Panc1 (cell line): ENCODE results near the gene TIRAP. TPM values are rescaled to one million over a fixed set of nuclear protein-coding genes. Genes with fewer than 3 reads are reported as not detected.

Source experiments
- ATAC-seq: fragments of 200-7000 bp; cut with Tn5 transposase; 2 replicates; pipeline ENCODE4 v1.9.1; 2020; ENCODE audit warnings: mild to moderate bottlenecking, moderate library complexity
- BruUV-seq: library from RNA; stranded (reverse); fragments of 400-500 nt; replicated peaks from 2 replicates; lab custom pipeline; 2021; lab: Mats Ljungman, UMichigan
- CTCF ChIA-PET: fragments of 300-600 bp; sonication (Branson Sonifier 250); formaldehyde crosslinking; loops from one replicate; lab custom pipeline; 2022; ENCODE audit warnings: antibody characterized with exemption; lab: Charles Lee
- POLR2A ChIA-PET: fragments of 300-600 bp; sonication (Branson Sonifier 250); formaldehyde crosslinking; loops from one replicate; lab custom pipeline; 2022; ENCODE audit warnings: antibody characterized with exemption; lab: Charles Lee
- DNase-seq: peaks from one replicate; pipeline ENCODE4 v3.0.0-alpha.2; 2010; ENCODE audit warnings: low read depth, low spot score
- H3K27ac ChIP-seq: 2 replicates; pipeline ENCODE4 v1.5.1; 2011; ENCODE audit warnings: mild to moderate bottlenecking, low read length, inconsistent platforms
- H3K27me3 ChIP-seq: fragments of 200-500 bp; sonication (Bioruptor generic); 2 replicates; pipeline ENCODE4 v1.6.0; 2014; ENCODE audit warnings: low read length, inconsistent platforms; ENCODE audit not compliant: control insufficient read depth, insufficient read depth
- H3K36me3 ChIP-seq: fragments of 200-500 bp; sonication (Bioruptor generic); 2 replicates; pipeline ENCODE4 v1.5.1; 2014; ENCODE audit warnings: inconsistent platforms, mild to moderate bottlenecking, low read length, moderate library complexity; ENCODE audit not compliant: control insufficient read depth, insufficient read depth
- H3K4me1 ChIP-seq: 2 replicates; pipeline ENCODE4 v1.5.1; 2011; ENCODE audit warnings: inconsistent platforms, mild to moderate bottlenecking, low read length, moderate library complexity; ENCODE audit not compliant: control insufficient read depth, insufficient read depth
- H3K4me3 ChIP-seq, 2 experiments: 2 replicates each; pipeline ENCODE4 v1.5.1; 2011 to 2012; ENCODE audit warnings: low read depth in 2 of 2, low read length in 2 of 2, mild to moderate bottlenecking in 2 of 2, inconsistent platforms in 1 of 2, moderate library complexity in 1 of 2
- H3K9me3 ChIP-seq: fragments of 200-500 bp; sonication (Bioruptor generic); 2 replicates; pipeline ENCODE4 v1.5.1; 2014; ENCODE audit warnings: low read depth, mild to moderate bottlenecking, inconsistent platforms, low read length, moderate library complexity; ENCODE audit not compliant: control insufficient read depth, insufficient read depth
- POLR2AphosphoS5 ChIP-seq: IDR thresholded peaks from 2 replicates; pipeline ENCODE4 v1.6.1; 2012; ENCODE audit warnings: mild to moderate bottlenecking, low read depth, low read length, moderate library complexity
- SIN3A ChIP-seq: IDR thresholded peaks from 2 replicates; pipeline ENCODE4 v1.6.1; 2012; ENCODE audit warnings: low read depth, mild to moderate bottlenecking, low read length, moderate library complexity, borderline replicate concordance; ENCODE audit not compliant: insufficient read depth
- TCF7L2 ChIP-seq: IDR thresholded peaks from 2 replicates; pipeline ENCODE4 v1.6.1; 2011; ENCODE audit warnings: mild to moderate bottlenecking, low read depth, low read length, inconsistent platforms
- in situ Hi-C: cut with HindIII; loops from 2 replicates; pipeline ENCODE4 v1.10.0; 2016; ENCODE audit warnings: low sequenced_read_pairs, low pct_unique_long_range_greater_than_20kb
- intact Hi-C: fragments of 100-400 bp; cut with micrococcal nuclease; formaldehyde crosslinking; loops from one replicate; pipeline ENCODE4 v1.10.0; 2022; ENCODE audit not compliant: unreplicated experiment
- total RNA-seq: library from RNA; stranded (reverse); gene quantifications from one replicate; pipeline ENCODE4 v1.2.1, GENCODE V29; 2021; ENCODE audit not compliant: unreplicated experiment
- TF ChIP-seq, protein P1 (sequence below), 2 experiments: IDR thresholded peaks; 2 replicates each; pipeline ENCODE4 v1.6.1; 2011 to 2012; ENCODE audit warnings: low read depth in 2 of 2, control low read depth in 1 of 2, low read length in 1 of 2, mild to moderate bottlenecking in 1 of 2, moderate library complexity in 1 of 2; ENCODE audit not compliant: insufficient read depth in 1 of 2
- TF ChIP-seq, protein P2 (sequence below): fragments of 450-650 bp; IDR thresholded peaks from 2 replicates; pipeline ENCODE4 v1.5.1; 2017; ENCODE audit warnings: mild to moderate bottlenecking

The TIRAP gene
- total RNA-seq, 1 experiment from 2014 or later: 19.3 TPM

DNA sequence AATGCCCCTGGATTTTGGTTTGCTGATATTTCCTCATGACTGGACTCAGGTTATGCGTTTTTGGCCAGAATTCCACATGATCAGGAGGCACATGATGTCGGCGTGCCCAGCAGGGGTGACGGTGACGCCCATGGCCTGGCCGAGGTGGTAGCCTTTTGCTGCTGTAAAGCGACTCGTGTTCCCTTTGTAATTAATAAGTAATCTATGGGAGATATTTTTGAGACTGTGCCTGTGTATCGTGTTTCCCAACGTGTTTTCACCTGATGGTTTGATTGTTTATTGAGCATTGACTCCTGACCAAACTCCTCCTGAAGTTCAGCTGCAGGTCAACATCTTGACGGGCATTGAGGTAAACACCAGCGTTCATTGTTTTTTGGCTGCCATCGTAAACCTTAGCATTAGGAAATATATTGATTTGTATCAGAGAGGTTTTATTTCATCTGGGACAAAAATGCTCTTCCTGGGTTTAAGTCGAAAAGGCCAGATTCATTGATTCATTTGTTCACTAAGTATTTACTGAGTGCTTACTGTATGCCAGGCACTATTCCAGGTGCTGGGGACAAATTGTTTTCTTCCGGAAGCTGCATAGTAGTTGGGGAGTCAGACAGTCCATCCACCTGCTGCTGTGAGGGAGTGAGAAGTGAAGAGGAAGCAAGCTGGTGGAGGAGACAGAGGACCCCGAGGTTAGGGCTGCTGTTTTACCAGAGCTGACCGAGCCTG lies 44.5 kb downstream of the TIRAP start:
- ChIA-PET POLR2A (interaction anchor here (0.7 kb wide), 1 partner anchor 27 kb away, joined by 3 read pairs; no protein-coding TSS in a partner anchor), CTCF (no interaction called here)
- Histone ChIP-seq H3K36me3 (no peaks in the 10 kb centered on the region; the same call in 1 of the 2 replicates), H3K4me3 (no peak overlapping the region), H3K9me3 (no peaks in the 10 kb centered on the region), H3K4me1 (no peaks in the 10 kb centered on the region; the same call in 1 of the 2 replicates), H3K27me3 (no peaks in the 10 kb centered on the region), H3K27ac (no peak overlapping the region)
- in situ Hi-C loops: no loop called here
- intact Hi-C loops: no loop called here
- no TSS peak for BruUV-seq
- ATAC-seq (no peak), DNase-seq (no peak)
- TF ChIP-seq, protein P1, sequence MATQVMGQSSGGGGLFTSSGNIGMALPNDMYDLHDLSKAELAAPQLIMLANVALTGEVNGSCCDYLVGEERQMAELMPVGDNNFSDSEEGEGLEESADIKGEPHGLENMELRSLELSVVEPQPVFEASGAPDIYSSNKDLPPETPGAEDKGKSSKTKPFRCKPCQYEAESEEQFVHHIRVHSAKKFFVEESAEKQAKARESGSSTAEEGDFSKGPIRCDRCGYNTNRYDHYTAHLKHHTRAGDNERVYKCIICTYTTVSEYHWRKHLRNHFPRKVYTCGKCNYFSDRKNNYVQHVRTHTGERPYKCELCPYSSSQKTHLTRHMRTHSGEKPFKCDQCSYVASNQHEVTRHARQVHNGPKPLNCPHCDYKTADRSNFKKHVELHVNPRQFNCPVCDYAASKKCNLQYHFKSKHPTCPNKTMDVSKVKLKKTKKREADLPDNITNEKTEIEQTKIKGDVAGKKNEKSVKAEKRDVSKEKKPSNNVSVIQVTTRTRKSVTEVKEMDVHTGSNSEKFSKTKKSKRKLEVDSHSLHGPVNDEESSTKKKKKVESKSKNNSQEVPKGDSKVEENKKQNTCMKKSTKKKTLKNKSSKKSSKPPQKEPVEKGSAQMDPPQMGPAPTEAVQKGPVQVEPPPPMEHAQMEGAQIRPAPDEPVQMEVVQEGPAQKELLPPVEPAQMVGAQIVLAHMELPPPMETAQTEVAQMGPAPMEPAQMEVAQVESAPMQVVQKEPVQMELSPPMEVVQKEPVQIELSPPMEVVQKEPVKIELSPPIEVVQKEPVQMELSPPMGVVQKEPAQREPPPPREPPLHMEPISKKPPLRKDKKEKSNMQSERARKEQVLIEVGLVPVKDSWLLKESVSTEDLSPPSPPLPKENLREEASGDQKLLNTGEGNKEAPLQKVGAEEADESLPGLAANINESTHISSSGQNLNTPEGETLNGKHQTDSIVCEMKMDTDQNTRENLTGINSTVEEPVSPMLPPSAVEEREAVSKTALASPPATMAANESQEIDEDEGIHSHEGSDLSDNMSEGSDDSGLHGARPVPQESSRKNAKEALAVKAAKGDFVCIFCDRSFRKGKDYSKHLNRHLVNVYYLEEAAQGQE (IDR thresholded peaks at IDR 0.05; ENCODE audit: insufficient read depth in 1 of 2, low read depth in 2 of 2, low read length in 1 of 2): no peak
- TF ChIP-seq TCF7L2: no peak
- TF ChIP-seq SIN3A: no peak
- TF ChIP-seq, protein P2, sequence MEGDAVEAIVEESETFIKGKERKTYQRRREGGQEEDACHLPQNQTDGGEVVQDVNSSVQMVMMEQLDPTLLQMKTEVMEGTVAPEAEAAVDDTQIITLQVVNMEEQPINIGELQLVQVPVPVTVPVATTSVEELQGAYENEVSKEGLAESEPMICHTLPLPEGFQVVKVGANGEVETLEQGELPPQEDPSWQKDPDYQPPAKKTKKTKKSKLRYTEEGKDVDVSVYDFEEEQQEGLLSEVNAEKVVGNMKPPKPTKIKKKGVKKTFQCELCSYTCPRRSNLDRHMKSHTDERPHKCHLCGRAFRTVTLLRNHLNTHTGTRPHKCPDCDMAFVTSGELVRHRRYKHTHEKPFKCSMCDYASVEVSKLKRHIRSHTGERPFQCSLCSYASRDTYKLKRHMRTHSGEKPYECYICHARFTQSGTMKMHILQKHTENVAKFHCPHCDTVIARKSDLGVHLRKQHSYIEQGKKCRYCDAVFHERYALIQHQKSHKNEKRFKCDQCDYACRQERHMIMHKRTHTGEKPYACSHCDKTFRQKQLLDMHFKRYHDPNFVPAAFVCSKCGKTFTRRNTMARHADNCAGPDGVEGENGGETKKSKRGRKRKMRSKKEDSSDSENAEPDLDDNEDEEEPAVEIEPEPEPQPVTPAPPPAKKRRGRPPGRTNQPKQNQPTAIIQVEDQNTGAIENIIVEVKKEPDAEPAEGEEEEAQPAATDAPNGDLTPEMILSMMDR: no peak
- no peak for TF ChIP-seq POLR2AphosphoS5

DNA sequence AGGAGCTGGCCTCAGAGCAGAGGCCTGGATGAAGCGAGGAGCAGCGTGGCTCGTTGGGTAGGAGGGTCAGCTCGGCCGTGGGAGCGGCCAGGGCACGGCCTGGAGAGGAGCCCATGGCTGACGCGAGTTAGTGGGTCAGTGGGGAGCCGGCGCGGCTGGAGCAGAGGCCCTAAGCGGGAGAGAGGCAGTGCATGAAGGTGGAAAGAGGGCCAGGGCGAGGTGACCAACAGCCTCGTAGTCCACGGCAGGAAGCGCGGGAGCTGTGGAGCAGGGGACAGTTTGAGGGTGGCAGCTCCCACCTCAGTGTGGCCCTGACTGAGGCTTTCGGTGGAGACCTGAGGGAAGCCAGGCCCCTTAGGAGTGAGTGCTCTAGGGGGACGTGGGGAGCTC lies 45.1 kb downstream of the TIRAP start:
- in situ Hi-C loops: no loop called here
- no TSS peak for BruUV-seq
- intact Hi-C loops: no loop called here
- peak; percentile 23; the same call in 1 of the 2 replicates for ATAC-seq
- CTCF ChIA-PET: no interaction called here
- TF ChIP-seq, protein P2: no peak
- no peak for TF ChIP-seq TCF7L2
- no peak for TF ChIP-seq SIN3A
- no peak for TF ChIP-seq POLR2AphosphoS5
- TF ChIP-seq, protein P1 (IDR thresholded peaks at IDR 0.05; ENCODE audit: insufficient read depth in 1 of 2, low read depth in 2 of 2, low read length in 1 of 2): no peak
- no peak for DNase-seq
- Histone ChIP-seq H3K27ac (no peak overlapping the region), H3K36me3 (no peaks in the 10 kb centered on the region; the same call in 1 of the 2 replicates), H3K4me3 (no peak overlapping the region), H3K27me3 (no peaks in the 10 kb centered on the region), H3K9me3 (no peaks in the 10 kb centered on the region), H3K4me1 (no peaks in the 10 kb centered on the region; the same call in 1 of the 2 replicates)
- POLR2A ChIA-PET: interaction anchor here (0.7 kb wide), 1 partner anchor 26 kb away, joined by 3 read pairs; no protein-coding TSS in a partner anchor
